ENCODE results near the gene IDUA. TPM values are rescaled to one million over a fixed set of nuclear protein-coding genes. Genes with fewer than 3 reads are reported as not detected.

Gene IDUA
- total RNA-seq, 6 experiments from 2014 or later: 20.9 to 40.3 (median 23.3) TPM

GRCh38 chr4:968621-969394, 18.0 kb upstream of the IDUA start:
- Mint-ChIP-seq H3K27ac (no peak overlapping the region), H3K9me3 (no peaks in the 10 kb centered on the region), H3K4me3 (no peak overlapping the region), H3K27me3 (ENCODE audit: insufficient read depth) (no peaks in the 10 kb centered on the region; the same call in 1 of the 2 replicates), H3K4me1 (ENCODE audit: low read depth) (peaks cover 7% of the 10 kb centered on the region), H3K36me3 (ENCODE audit: low read depth) (no peaks in the 10 kb centered on the region; the same call in 1 of the 2 replicates)
- TF ChIP-seq CTCF (IDR thresholded peaks at IDR 0.05): no peak
- no peak for DNase-seq

- Mint-ChIP-seq H3K27me3 (ENCODE audit: insufficient read depth) (no peaks in the 10 kb centered on the region; the same call in 1 of the 2 replicates), H3K4me1 (ENCODE audit: low read depth) (peaks cover 7% of the 10 kb centered on the region), H3K27ac (no peak overlapping the region), H3K4me3 (no peak overlapping the region), H3K36me3 (ENCODE audit: low read depth) (no peaks in the 10 kb centered on the region; the same call in 1 of the 2 replicates), H3K9me3 (no peaks in the 10 kb centered on the region)
- no peak for TF ChIP-seq CTCF (IDR thresholded peaks at IDR 0.05)
- DNase-seq: no peak
Measured at GRCh38 chr4:970046-970745, 16.6 kb upstream of the IDUA start.

GRCh38 chr4:970854-971520, 15.9 kb upstream of the IDUA start:
- DNase-seq: no peak
- no peak overlapping the region for H3K27ac Mint-ChIP-seq
- H3K4me1 Mint-ChIP-seq (ENCODE audit: low read depth): peaks cover 7% of the 10 kb centered on the region
- no peak for TF ChIP-seq CTCF (IDR thresholded peaks at IDR 0.05)
- H3K4me3 Mint-ChIP-seq: no peak overlapping the region
- no peaks in the 10 kb centered on the region; the same call in 1 of the 2 replicates for H3K27me3 Mint-ChIP-seq (ENCODE audit: insufficient read depth)
- H3K9me3 Mint-ChIP-seq: no peaks in the 10 kb centered on the region
- H3K36me3 Mint-ChIP-seq (ENCODE audit: low read depth): no peaks in the 10 kb centered on the region; the same call in 1 of the 2 replicates

- H3K4me1 Mint-ChIP-seq (ENCODE audit: low read depth): peaks cover 7% of the 10 kb centered on the region
- H3K4me3 Mint-ChIP-seq: peak overlapping the region; percentile 73
- no peak for DNase-seq
- TF ChIP-seq CTCF (IDR thresholded peaks at IDR 0.05): no peak
- no peak overlapping the region for H3K27ac Mint-ChIP-seq
- H3K27me3 Mint-ChIP-seq (ENCODE audit: insufficient read depth): no peaks in the 10 kb centered on the region
- no peaks in the 10 kb centered on the region; the same call in 1 of the 2 replicates for H3K36me3 Mint-ChIP-seq (ENCODE audit: low read depth)
- no peaks in the 10 kb centered on the region for H3K9me3 Mint-ChIP-seq
Measured at GRCh38 chr4:971666-972500, 15.0 kb upstream of the IDUA start.

All from HFFc6 (cell line).